B cell (primary cell): Measurements from ENCODE around the gene KRCC1.

ENCODE experiments used
- EZH2 ChIP-seq: IDR thresholded peaks from 2 replicates; pipeline ENCODE4 v1.6.1; 2012; ENCODE audit warnings: borderline replicate concordance, low read depth, mild to moderate bottlenecking, moderate library complexity, low read length; ENCODE audit not compliant: insufficient read depth, poor library complexity, severe bottlenecking
- TF ChIP-seq, protein P1 (sequence below): fragments of 200-600 bp; IDR thresholded peaks from one replicate; pipeline ENCODE4 v1.8.0; 2022; ENCODE audit warnings: antibody characterized with exemption, mild to moderate bottlenecking

DNA sequence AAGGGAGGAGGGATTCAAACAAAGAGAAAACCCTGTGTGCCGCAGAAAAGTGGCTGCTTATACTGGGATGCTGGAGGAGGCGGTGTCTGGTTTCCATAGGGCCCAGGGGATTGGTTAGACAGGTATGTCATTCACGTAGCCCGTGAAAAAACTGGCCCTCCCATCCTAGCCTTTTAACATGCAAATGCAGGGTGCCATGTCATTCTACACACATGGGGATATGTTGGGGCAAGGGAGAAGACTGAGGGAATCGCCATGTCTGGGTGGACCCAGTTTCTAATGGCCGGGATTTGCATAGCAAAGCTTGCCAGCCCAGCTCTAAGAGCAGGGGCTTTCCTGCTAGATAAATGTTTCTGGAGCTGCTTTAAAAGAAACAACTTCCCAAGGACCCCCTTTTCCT lies 31.1 kb downstream of the KRCC1 start:
- TF ChIP-seq, protein P1, sequence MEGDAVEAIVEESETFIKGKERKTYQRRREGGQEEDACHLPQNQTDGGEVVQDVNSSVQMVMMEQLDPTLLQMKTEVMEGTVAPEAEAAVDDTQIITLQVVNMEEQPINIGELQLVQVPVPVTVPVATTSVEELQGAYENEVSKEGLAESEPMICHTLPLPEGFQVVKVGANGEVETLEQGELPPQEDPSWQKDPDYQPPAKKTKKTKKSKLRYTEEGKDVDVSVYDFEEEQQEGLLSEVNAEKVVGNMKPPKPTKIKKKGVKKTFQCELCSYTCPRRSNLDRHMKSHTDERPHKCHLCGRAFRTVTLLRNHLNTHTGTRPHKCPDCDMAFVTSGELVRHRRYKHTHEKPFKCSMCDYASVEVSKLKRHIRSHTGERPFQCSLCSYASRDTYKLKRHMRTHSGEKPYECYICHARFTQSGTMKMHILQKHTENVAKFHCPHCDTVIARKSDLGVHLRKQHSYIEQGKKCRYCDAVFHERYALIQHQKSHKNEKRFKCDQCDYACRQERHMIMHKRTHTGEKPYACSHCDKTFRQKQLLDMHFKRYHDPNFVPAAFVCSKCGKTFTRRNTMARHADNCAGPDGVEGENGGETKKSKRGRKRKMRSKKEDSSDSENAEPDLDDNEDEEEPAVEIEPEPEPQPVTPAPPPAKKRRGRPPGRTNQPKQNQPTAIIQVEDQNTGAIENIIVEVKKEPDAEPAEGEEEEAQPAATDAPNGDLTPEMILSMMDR = no peak
- TF ChIP-seq EZH2 = no peak
